HL-60 (cell line): ENCODE measurements around the gene HES7.

Experiments used
- GABPA ChIP-seq: IDR thresholded peaks from 2 replicates; pipeline ENCODE4 v1.6.1; 2012; ENCODE audit warnings: low read depth
- POLR2AphosphoS5 ChIP-seq: IDR thresholded peaks from 2 replicates; pipeline ENCODE4 v1.6.1; 2012; ENCODE audit warnings: low read depth
- SPI1 ChIP-seq: IDR thresholded peaks from 2 replicates; pipeline ENCODE4 v1.6.1; 2012; ENCODE audit warnings: low read depth, mild to moderate bottlenecking, borderline replicate concordance
- TF ChIP-seq, protein P1 (sequence below): IDR thresholded peaks from one replicate; pipeline ENCODE4 v1.5.1; 2011; ENCODE audit warnings: low read length, control low read depth, inconsistent platforms; ENCODE audit not compliant: insufficient read depth
- TF ChIP-seq, protein P2 (sequence below): IDR thresholded peaks from 2 replicates; pipeline ENCODE4 v1.6.1; 2012; ENCODE audit warnings: low read depth; ENCODE audit not compliant: insufficient replicate concordance

DNA sequence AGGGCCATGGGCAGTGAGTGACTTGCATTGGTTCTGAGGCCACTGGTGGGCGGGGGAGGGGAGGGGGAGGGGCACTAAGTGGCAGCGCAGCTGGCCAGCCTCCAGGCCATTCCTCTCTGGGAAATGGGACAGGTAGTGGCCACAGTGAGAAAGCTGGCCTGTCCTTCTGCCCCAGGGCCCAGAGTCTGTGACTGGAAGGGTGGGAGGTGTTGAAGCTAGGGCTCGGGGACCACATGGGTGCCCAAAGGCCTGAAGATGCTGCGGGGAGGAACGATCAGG is 36.0 kb downstream of the HES7 start:
- TF ChIP-seq, protein P1, sequence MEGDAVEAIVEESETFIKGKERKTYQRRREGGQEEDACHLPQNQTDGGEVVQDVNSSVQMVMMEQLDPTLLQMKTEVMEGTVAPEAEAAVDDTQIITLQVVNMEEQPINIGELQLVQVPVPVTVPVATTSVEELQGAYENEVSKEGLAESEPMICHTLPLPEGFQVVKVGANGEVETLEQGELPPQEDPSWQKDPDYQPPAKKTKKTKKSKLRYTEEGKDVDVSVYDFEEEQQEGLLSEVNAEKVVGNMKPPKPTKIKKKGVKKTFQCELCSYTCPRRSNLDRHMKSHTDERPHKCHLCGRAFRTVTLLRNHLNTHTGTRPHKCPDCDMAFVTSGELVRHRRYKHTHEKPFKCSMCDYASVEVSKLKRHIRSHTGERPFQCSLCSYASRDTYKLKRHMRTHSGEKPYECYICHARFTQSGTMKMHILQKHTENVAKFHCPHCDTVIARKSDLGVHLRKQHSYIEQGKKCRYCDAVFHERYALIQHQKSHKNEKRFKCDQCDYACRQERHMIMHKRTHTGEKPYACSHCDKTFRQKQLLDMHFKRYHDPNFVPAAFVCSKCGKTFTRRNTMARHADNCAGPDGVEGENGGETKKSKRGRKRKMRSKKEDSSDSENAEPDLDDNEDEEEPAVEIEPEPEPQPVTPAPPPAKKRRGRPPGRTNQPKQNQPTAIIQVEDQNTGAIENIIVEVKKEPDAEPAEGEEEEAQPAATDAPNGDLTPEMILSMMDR: no peak
- TF ChIP-seq GABPA (no peak), POLR2AphosphoS5 (no peak), SPI1 (no peak)
- TF ChIP-seq, protein P2, sequence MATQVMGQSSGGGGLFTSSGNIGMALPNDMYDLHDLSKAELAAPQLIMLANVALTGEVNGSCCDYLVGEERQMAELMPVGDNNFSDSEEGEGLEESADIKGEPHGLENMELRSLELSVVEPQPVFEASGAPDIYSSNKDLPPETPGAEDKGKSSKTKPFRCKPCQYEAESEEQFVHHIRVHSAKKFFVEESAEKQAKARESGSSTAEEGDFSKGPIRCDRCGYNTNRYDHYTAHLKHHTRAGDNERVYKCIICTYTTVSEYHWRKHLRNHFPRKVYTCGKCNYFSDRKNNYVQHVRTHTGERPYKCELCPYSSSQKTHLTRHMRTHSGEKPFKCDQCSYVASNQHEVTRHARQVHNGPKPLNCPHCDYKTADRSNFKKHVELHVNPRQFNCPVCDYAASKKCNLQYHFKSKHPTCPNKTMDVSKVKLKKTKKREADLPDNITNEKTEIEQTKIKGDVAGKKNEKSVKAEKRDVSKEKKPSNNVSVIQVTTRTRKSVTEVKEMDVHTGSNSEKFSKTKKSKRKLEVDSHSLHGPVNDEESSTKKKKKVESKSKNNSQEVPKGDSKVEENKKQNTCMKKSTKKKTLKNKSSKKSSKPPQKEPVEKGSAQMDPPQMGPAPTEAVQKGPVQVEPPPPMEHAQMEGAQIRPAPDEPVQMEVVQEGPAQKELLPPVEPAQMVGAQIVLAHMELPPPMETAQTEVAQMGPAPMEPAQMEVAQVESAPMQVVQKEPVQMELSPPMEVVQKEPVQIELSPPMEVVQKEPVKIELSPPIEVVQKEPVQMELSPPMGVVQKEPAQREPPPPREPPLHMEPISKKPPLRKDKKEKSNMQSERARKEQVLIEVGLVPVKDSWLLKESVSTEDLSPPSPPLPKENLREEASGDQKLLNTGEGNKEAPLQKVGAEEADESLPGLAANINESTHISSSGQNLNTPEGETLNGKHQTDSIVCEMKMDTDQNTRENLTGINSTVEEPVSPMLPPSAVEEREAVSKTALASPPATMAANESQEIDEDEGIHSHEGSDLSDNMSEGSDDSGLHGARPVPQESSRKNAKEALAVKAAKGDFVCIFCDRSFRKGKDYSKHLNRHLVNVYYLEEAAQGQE: no peak
